Measurements from ENCODE around the gene SLC12A4.

The SLC12A4 gene

DNA sequence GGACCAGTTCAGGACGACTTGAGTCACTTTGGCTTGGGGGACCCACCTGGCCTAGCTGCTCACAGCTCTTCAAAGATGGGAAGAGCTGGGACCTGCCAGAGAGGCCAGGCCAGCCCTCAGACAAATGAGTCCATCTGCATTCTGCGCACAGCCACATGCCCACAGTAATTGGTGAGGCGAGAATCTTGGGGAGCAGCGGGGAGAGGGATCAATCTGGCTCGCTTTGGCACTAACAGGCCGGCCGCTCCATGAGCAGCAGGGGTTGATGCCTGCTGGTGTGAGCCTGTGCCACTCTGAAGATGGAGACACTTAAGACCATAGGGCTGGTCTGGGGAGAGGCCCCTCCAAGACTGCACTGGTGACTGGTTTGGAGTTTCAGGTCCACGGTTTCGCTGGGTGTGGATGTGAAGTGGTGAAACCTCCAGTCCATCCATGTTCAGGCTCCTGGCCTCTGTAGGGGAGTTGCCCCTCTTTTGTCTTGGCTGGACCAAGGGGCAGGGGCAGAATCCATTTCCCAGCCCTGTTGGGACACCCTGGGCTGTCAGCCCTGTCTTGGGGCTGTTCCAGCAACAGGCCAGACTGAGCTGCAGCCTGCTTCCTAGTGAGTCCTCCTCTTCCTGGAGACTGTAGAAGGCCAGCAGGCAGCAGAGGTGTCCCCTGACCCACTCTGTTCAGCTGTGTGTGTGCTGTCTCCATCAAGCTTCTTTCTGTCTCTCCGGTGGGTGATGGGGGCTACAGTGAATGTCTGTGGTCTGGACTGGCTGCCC, 44.1 kb downstream of the SLC12A4 start:
- TF ChIP-seq, protein P1, sequence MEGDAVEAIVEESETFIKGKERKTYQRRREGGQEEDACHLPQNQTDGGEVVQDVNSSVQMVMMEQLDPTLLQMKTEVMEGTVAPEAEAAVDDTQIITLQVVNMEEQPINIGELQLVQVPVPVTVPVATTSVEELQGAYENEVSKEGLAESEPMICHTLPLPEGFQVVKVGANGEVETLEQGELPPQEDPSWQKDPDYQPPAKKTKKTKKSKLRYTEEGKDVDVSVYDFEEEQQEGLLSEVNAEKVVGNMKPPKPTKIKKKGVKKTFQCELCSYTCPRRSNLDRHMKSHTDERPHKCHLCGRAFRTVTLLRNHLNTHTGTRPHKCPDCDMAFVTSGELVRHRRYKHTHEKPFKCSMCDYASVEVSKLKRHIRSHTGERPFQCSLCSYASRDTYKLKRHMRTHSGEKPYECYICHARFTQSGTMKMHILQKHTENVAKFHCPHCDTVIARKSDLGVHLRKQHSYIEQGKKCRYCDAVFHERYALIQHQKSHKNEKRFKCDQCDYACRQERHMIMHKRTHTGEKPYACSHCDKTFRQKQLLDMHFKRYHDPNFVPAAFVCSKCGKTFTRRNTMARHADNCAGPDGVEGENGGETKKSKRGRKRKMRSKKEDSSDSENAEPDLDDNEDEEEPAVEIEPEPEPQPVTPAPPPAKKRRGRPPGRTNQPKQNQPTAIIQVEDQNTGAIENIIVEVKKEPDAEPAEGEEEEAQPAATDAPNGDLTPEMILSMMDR (IDR thresholded peaks at IDR 0.05), result no peak

DNA sequence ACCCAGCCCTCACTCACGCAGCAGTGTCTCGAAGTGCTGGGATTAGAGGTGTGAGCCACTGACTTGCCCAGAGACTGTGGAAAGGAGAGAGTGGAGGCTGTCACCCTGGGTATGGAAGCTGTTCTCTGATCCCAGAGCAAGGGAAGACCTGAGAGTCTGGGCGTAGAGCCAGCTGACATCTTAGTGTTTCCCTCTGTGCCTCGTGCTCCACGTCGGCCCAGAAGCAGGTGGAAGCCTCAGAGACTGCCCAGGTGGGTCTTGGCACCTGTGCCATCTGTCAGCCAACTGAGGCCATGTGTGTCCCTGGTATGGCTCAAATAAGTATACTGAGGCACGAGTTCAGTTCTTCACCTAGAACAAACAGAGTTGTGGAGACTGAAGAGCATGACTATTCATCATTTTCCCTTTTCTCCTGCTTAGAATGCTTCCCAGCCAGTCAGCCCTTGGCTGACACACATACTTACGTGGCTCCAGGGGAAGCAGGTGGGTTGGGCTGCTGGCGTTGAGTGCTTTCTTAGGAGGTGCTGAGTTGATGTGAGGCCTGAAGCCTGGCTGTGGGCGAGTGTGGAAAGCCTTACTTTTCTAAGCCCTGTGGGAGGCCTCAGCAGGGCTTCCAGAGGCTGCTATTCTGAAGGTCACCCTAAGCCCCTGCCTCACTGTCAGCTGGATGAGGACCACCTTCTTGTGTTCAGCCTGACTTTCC, 44.9 kb downstream of the SLC12A4 start:
- TF ChIP-seq, protein P1 (IDR thresholded peaks at IDR 0.05), result no peak

DNA sequence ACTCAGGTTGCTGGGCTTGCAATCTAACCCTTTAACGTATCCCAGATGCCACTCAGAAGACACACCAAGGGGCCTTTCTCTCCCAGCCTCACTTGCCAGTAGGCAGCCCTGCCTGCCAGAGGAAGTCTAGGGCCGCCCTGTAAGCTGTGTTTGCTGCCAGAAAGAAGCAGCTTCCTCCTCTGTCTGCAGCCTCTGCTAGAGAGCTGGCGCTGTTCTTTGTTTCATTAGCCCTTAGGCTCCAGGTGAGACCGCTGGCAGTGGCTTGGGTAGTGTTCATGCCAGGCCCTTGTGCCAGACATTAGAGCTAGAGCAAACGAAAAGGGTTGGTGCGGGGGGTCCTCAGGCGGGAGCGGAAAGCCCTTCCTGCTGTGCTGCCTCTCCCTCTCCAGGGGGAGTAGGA, 45.7 kb downstream of the SLC12A4 start:
- TF ChIP-seq, protein P1 (IDR thresholded peaks at IDR 0.05), result peak; percentile 18; the same call in 1 of the 2 replicates

DNA sequence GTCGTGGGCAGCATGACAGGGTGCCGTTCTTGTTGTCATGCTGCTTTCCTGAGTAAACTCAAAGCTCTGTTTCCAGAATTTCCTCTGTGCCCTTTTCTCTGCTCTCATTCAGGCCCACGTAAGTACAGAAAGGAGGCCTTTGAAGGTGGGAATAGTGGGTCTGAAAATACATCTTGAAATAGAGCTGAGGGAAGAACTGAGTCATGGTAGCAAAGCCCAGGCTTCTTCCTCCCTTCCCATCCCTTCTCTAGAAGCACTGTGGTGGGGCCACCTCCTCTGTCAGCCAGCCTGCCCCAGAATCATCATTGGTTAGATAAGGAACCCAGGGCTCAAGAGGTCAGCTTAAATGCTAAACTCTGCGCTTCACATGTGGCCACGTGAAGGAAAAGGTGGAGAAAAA, 46.2 kb downstream of the SLC12A4 start:
- TF ChIP-seq, protein P1 (IDR thresholded peaks at IDR 0.05), result no peak

DNA sequence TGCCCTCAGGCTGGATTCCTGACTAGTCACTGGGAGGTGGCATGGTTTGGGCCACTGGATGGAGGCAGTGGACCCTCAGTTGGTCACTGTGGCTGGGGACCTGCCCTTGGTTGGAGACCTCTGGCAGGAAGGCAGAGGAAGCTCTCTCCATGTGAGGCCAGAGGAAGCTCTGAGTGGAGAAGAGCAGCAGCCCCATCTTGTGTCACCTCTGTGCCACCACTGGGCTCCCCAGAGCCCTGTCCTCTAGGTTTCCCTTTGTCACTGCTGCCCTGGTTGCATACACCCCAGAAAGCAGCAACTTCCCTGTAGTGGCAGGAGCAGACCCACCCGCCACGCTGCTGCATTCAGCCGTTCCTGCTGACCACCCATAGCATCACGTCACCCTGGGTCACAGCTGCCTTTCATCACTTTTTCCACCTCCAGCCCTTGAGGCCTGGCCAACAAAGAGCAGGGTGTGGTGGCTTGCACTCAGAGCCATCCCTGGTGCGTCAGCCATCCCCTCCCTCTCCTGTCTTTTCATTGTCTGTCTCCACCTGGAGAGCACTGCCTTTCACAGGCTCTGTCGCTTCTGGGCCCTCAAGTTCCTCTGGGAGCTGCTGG, 48.7 kb downstream of the SLC12A4 start:
- TF ChIP-seq, protein P1 (IDR thresholded peaks at IDR 0.05), result no peak

DNA sequence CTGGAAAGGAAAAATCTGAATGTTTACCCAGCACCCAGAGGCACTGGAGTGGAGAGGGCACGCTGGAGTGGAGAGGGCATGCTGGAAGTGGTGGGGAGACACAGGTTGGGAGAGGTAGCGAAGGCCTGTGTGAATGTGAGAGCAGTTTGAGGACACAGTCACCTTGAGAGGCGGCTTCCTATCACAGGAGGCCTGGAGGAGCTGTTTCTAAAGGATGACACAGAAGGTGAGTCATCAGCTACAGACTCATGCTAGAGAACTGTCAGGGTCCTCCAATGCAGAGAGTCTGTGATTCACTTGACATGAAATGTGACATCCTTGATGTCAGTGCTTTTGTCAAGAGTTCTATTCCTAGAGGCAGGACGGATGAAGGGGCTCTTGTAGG, 50.6 kb downstream of the SLC12A4 start:
- TF ChIP-seq, protein P1 (IDR thresholded peaks at IDR 0.05), result no peak

DNA sequence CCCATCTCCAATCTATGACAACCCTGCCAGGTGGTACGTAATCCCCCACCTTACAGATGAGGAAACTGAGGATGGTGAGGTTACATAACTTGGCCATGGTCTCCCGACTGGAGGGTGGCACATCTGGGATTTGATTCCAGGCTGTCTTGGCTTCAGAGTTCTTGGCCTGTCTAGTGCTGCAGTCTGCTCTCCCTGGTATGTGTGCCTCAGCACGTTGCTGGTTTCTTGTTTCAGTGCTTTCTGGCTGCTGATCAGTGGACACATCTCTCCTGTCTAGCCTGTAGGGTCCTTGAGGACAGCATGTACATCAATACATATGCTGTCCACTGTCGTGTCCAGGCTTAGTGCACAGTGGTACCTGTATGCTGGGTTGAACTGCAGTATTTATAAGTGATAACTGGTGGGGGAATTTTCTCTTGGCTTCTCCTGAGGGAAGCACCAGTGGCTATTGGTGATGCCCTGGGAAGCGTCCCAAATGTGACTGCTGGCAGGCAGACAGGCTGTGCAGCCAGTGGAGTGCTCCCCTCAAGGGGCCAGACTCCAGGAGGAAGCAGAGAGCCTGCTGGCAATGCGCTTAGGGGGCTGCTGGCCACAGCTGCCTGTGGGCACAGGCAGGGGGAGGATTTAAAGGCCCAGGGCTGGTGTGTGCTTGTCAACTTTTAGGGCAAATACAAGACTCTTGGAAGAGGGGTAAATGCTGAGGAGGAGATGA, 51.1 kb downstream of the SLC12A4 start:
- TF ChIP-seq, protein P1 (IDR thresholded peaks at IDR 0.05), result no peak
